IMR-90 (cell line): ENCODE measurements around the gene CATSPERE. TPM values are rescaled to one million over a fixed set of nuclear protein-coding genes. Genes with fewer than 3 reads are reported as not detected.
A peak's percentile ranks its signal among the peaks of the same experiment; 100 is the strongest.

Experiments used
- ATAC-seq: fragments of 200-7000 bp; cut with Tn5 transposase; 2 replicates; pipeline ENCODE4 v1.9.1; 2020; ENCODE audit warnings: low read depth, mild to moderate bottlenecking, moderate library complexity
- BruUV-seq: library from RNA; stranded (reverse); fragments of 400-500 nt; replicated peaks from 2 replicates; lab custom pipeline; 2021; lab: Mats Ljungman, UMichigan
- CTCF ChIA-PET: fragments of 300-600 bp; formaldehyde crosslinking; extraction: SDS; loops from one replicate; lab custom pipeline; 2021; ENCODE audit warnings: antibody characterized with exemption; lab: Yijun Ruan, JAX
- POLR2A ChIA-PET: fragments of 300-600 bp; sonication (Branson Sonifier 250); formaldehyde crosslinking; loops from one replicate; lab custom pipeline; 2022; ENCODE audit warnings: antibody characterized with exemption; ENCODE audit not compliant: unreplicated experiment; lab: Charles Lee
- DNase-seq: peaks from one replicate; pipeline ENCODE4 v3.0.0; 2013
- H2AFZ ChIP-seq: replicated peaks from 2 replicates; pipeline ENCODE3; 2013; ENCODE audit warnings: low read length, mild to moderate bottlenecking; ENCODE audit not compliant: poor library complexity
- H2AK5ac ChIP-seq: 2 replicates; pipeline ENCODE4 v1.6.1; 2013; ENCODE audit warnings: low read depth, low read length, inconsistent platforms
- H2AK9ac ChIP-seq: replicated peaks from 2 replicates; pipeline ENCODE3; 2013; ENCODE audit warnings: mild to moderate bottlenecking, low read depth, low read length, moderate library complexity; ENCODE audit not compliant: poor library complexity
- H2BK120ac ChIP-seq: 2 replicates; pipeline ENCODE4 v1.6.1; 2013; ENCODE audit warnings: low read depth, low read length, inconsistent platforms
- H2BK15ac ChIP-seq: 3 replicates; pipeline ENCODE4 v1.6.1; 2013; ENCODE audit warnings: low read depth, low read length, inconsistent platforms
- H2BK20ac ChIP-seq: 2 replicates; pipeline ENCODE4 v1.6.1; 2013; ENCODE audit warnings: low read depth, mild to moderate bottlenecking, inconsistent platforms, low read length, moderate library complexity
- H2BK5ac ChIP-seq: 2 replicates; pipeline ENCODE4 v1.6.1; 2013; ENCODE audit warnings: mild to moderate bottlenecking, low read depth, low read length, inconsistent platforms; ENCODE audit not compliant: poor library complexity, severe bottlenecking
- H3K14ac ChIP-seq: replicated peaks from 2 replicates; pipeline ENCODE4 v1.6.1; 2013; ENCODE audit warnings: low read depth, low read length, inconsistent platforms
- H3K18ac ChIP-seq: 2 replicates; pipeline ENCODE4 v1.6.1; 2013; ENCODE audit warnings: low read depth, low read length, control low read depth
- H3K23ac ChIP-seq: 2 replicates; pipeline ENCODE4 v1.6.1; 2013; ENCODE audit warnings: low read depth, low read length, inconsistent platforms
- H3K27ac ChIP-seq: 2 replicates; pipeline ENCODE4 v1.5.1; 2013; ENCODE audit warnings: mild to moderate bottlenecking, control low read depth, low read length; ENCODE audit not compliant: insufficient read depth
- H3K27me3 ChIP-seq: 2 replicates; pipeline ENCODE4 v1.6.1; 2013; ENCODE audit warnings: low read length; ENCODE audit not compliant: control insufficient read depth, insufficient read depth
- H3K36me3 ChIP-seq: 2 replicates; pipeline ENCODE4 v1.6.1; 2013; ENCODE audit warnings: low read length, mixed read lengths; ENCODE audit not compliant: control insufficient read depth, insufficient read depth
- H3K4ac ChIP-seq: 2 replicates; pipeline ENCODE4 v1.6.1; 2013; ENCODE audit warnings: low read depth, low read length, inconsistent platforms
- H3K4me1 ChIP-seq: 2 replicates; pipeline ENCODE4 v1.6.1; 2013; ENCODE audit warnings: low read length, mixed read lengths; ENCODE audit not compliant: control insufficient read depth, insufficient read depth
- H3K4me2 ChIP-seq: 2 replicates; pipeline ENCODE4 v1.6.1; 2013; ENCODE audit warnings: low read depth, mild to moderate bottlenecking, control low read depth, low read length, moderate library complexity
- H3K4me3 ChIP-seq: 2 replicates; pipeline ENCODE4 v1.5.1; 2013; ENCODE audit warnings: low read depth, mild to moderate bottlenecking, control low read depth, low read length, moderate library complexity; ENCODE audit not compliant: insufficient read depth
- H3K56ac ChIP-seq: 2 replicates; pipeline ENCODE4 v1.6.1; 2013; ENCODE audit warnings: low read length, inconsistent platforms; ENCODE audit not compliant: insufficient read depth; ENCODE audit errors: extremely low read depth
- H3K79me1 ChIP-seq, 2 experiments: 2 replicates each; pipeline ENCODE4 v1.6.1; 2013; ENCODE audit warnings: low read length in 2 of 2, inconsistent platforms in 1 of 2, low read depth in 1 of 2
- H3K9ac ChIP-seq: 2 replicates; pipeline ENCODE4 v1.6.1; 2013; ENCODE audit warnings: low read depth, low read length, control low read depth
- H3K9me1 ChIP-seq: 2 replicates; pipeline ENCODE4 v1.6.1; 2013; ENCODE audit warnings: low read length, inconsistent platforms; ENCODE audit not compliant: insufficient read depth
- H3K9me3 ChIP-seq: 2 replicates; pipeline ENCODE4 v1.6.1; 2013; ENCODE audit warnings: low read length; ENCODE audit not compliant: control insufficient read depth, insufficient read depth
- H4K20me1 ChIP-seq: 2 replicates; pipeline ENCODE4 v1.6.1; 2013; ENCODE audit warnings: low read length, inconsistent platforms; ENCODE audit not compliant: insufficient read depth
- H4K5ac ChIP-seq: 2 replicates; pipeline ENCODE4 v1.6.1; 2013; ENCODE audit warnings: mild to moderate bottlenecking, low read depth, low read length, control low read depth
- H4K8ac ChIP-seq, 2 experiments: 2 replicates each; pipeline ENCODE4 v1.6.1; 2013; ENCODE audit warnings: low read depth in 2 of 2, low read length in 2 of 2, control low read depth in 1 of 2, inconsistent platforms in 1 of 2
- H4K91ac ChIP-seq: 2 replicates; pipeline ENCODE4 v1.6.1; 2013; ENCODE audit warnings: low read depth, low read length, inconsistent platforms; ENCODE audit not compliant: insufficient read depth
- BHLHE40 ChIP-seq: fragments of 150-350 bp; IDR thresholded peaks from 2 replicates; pipeline ENCODE4 v1.6.1; 2016; ENCODE audit warnings: mild to moderate bottlenecking, low read depth, low read length
- POLR2A ChIP-seq: IDR thresholded peaks from 2 replicates; pipeline ENCODE4 v1.6.1; 2012; ENCODE audit warnings: mild to moderate bottlenecking, low read depth, low read length
- RAD21 ChIP-seq: IDR thresholded peaks from 2 replicates; pipeline ENCODE4 v1.6.1; 2012; ENCODE audit warnings: low read length, improper control_type of control experiment
- WGBS, 2 experiments: methylation state at CpG; one replicate each; pipeline versions ENCODE4 v1.1.5 to v1.1.7; 2013; ENCODE audit warnings: missing lambda C conversion rate in 2 of 2; ENCODE audit not compliant: insufficient read length in 1 of 2; ENCODE audit errors: extremely low coverage in 2 of 2; 5-methylcytosine and 5-hydroxymethylcytosine counted together
- dilution Hi-C: fragments of 300-500 bp; cut with HindIII; formaldehyde crosslinking; loops from one replicate; pipeline ENCODE4 v1.14.3; 2018; ENCODE audit warnings: low sequenced_read_pairs; ENCODE audit not compliant: unreplicated experiment
- in situ Hi-C: fragments of 300-500 bp; cut with MboI; formaldehyde crosslinking; loops from 3 replicates; pipeline ENCODE4 v1.14.3; 2019; ENCODE audit warnings: low sequenced_read_pairs, inconsistent platforms, mixed read lengths
- intact Hi-C: fragments of 100-400 bp; cut with micrococcal nuclease; formaldehyde crosslinking; loops from 2 replicates; pipeline ENCODE4 v1.10.0; 2022
- polyA plus RNA-seq, 3 experiments: library from polyadenylated mRNA; depleted of rRNA; stranded (reverse); fragments of >200 nt; gene quantifications; 2 replicates each; pipeline ENCODE4 v1.2.3, GENCODE V29; 2012; ENCODE audit warnings: low replicate concordance in 1 of 3
- total RNA-seq: library from RNA; depleted of rRNA; stranded (reverse); fragments of >200 nt; gene quantifications from 2 replicates; pipeline ENCODE4 v1.2.3, GENCODE V29; 2012

The CATSPERE gene
- total and polyA plus RNA-seq, 2 of the 4 experiments (the other 2 are of a cell fraction) = 0.07 to 0.18 TPM

GRCh38 chr1:244654108-244655038, 193.3 kb downstream of the CATSPERE start (continued):
- TF ChIP-seq BHLHE40 (no peak), RAD21 (no peak)

- peaks cover under 1% of the 10 kb centered on the region; the same call in 1 of the 2 replicates for H3K9me3 ChIP-seq
- H3K4me3 ChIP-seq = no peak overlapping the region
- intact Hi-C loops (loop anchor here (2.0 kb wide), 1 partner anchor 18 kb away; no protein-coding TSS in a partner anchor), dilution Hi-C loops (no loop called here), in situ Hi-C loops (no loop called here)
- H2BK120ac ChIP-seq = no peak overlapping the region
- H3K79me1 ChIP-seq = peaks cover 16 to 59% of the 10 kb centered on the region in 2 experiments; a peak in 3 of 4 replicates
- no peaks in the 10 kb centered on the region for H3K27me3 ChIP-seq
- peaks cover 18% of the 10 kb centered on the region; the same call in 1 of the 2 replicates for H3K9me1 ChIP-seq
- H2AK5ac ChIP-seq = no peak overlapping the region
- no peak overlapping the region for H3K4ac ChIP-seq
- no peak overlapping the region for H3K56ac ChIP-seq
- H3K27ac ChIP-seq = no peak overlapping the region
- ATAC-seq (no peak), DNase-seq (no peak)
- no peak overlapping the region for H3K9ac ChIP-seq
- H2BK15ac ChIP-seq = no peak overlapping the region
- H3K23ac ChIP-seq = peak overlapping the region; percentile 41
- no peak overlapping the region for H2BK5ac ChIP-seq
- WGBS, 2 experiments = no CpG with 5 or more reads among the region's 1 CpG
- H3K18ac ChIP-seq = no peak overlapping the region
- BruUV-seq = no TSS peak
- H4K91ac ChIP-seq = no peak overlapping the region
- ChIA-PET POLR2A (no interaction called here), CTCF (interaction anchor here (1.0 kb wide), 1 partner anchor 17 kb away, joined by 3 read pairs; no protein-coding TSS in a partner anchor)
- H3K36me3 ChIP-seq = peaks cover 7% of the 10 kb centered on the region
- H3K14ac ChIP-seq = no peak overlapping the region
- no peak overlapping the region for H4K8ac ChIP-seq
- H4K5ac ChIP-seq = no peak overlapping the region
- H2AK9ac ChIP-seq = no peak overlapping the region
- no peaks in the 10 kb centered on the region for H3K4me1 ChIP-seq
- no peak for TF ChIP-seq POLR2A
- no peak overlapping the region for H2AFZ ChIP-seq
- H4K20me1 ChIP-seq = peaks cover 19% of the 10 kb centered on the region; the same call in 1 of the 2 replicates
- H3K4me2 ChIP-seq = peak overlapping the region; percentile 97; the same call in 1 of the 2 replicates
- H2BK20ac ChIP-seq = no peak overlapping the region
Measured at GRCh38 chr1:244655186-244655585, 194.1 kb downstream of the CATSPERE start.
